GM12878 (cell line): ENCODE data around the gene UBE2Z.

Experiments
- FOS ChIP-seq: IDR thresholded peaks from 3 replicates; pipeline ENCODE4 v1.6.1; 2011; ENCODE audit warnings: borderline replicate concordance; ENCODE audit not compliant: insufficient read length; ENCODE audit errors: extremely low read depth
- FOXK2 ChIP-seq: fragments of 450-650 bp; IDR thresholded peaks from 2 replicates; pipeline ENCODE4 v1.6.1; 2017; ENCODE audit warnings: mild to moderate bottlenecking, moderate library complexity
- HDAC2 ChIP-seq: fragments of 200-600 bp; sonication (generic); IDR thresholded peaks from 2 replicates; pipeline ENCODE4 v1.6.1; 2017
- HDGF ChIP-seq: fragments of 450-650 bp; IDR thresholded peaks from 2 replicates; pipeline ENCODE4 v1.6.1; 2016; ENCODE audit warnings: antibody characterized with exemption
- MEF2A ChIP-seq: IDR thresholded peaks from 2 replicates; pipeline ENCODE4 v1.6.1; 2011; ENCODE audit warnings: low read depth, mild to moderate bottlenecking, low read length, moderate library complexity; ENCODE audit not compliant: insufficient read depth
- NFXL1 ChIP-seq: fragments of 450-650 bp; IDR thresholded peaks from 2 replicates; pipeline ENCODE4 v1.6.1; 2017; ENCODE audit warnings: antibody characterized with exemption, mild to moderate bottlenecking, borderline replicate concordance
- POLR2A ChIP-seq: IDR thresholded peaks from 2 replicates; pipeline ENCODE4 v1.6.1; 2011; ENCODE audit warnings: low read depth, mild to moderate bottlenecking, low read length
- SMARCA5 ChIP-seq: fragments of 450-650 bp; IDR thresholded peaks from 2 replicates; pipeline ENCODE4 v1.6.1; 2017; ENCODE audit warnings: mild to moderate bottlenecking
- ZNF207 ChIP-seq: fragments of 450-650 bp; IDR thresholded peaks from 2 replicates; pipeline ENCODE4 v1.6.1; 2014; ENCODE audit warnings: antibody characterized with exemption, mild to moderate bottlenecking, borderline replicate concordance
- TF ChIP-seq, protein P1 (sequence below), 3 experiments: IDR thresholded peaks in 2 of 3; conservative IDR thresholded peaks in 1 of 3; 2 replicates each; pipeline ENCODE4 v1.5.1; 2011; ENCODE audit warnings: low read depth in 3 of 3, low read length in 3 of 3, mild to moderate bottlenecking in 3 of 3, control low read depth in 2 of 3, moderate library complexity in 2 of 3, inconsistent platforms in 1 of 3, mixed read lengths in 1 of 3; ENCODE audit not compliant: control insufficient read depth in 2 of 3, insufficient read depth in 1 of 3; ENCODE audit errors: extremely low read depth in 1 of 3
- TF ChIP-seq, protein P2 (sequence below): fragments of 450-650 bp; IDR thresholded peaks from 2 replicates; pipeline ENCODE4 v1.6.1; 2017; ENCODE audit warnings: mild to moderate bottlenecking, moderate library complexity
- TF ChIP-seq, protein P3 (sequence below): IDR thresholded peaks from 2 replicates; pipeline ENCODE4 v1.6.1; 2011; ENCODE audit warnings: mild to moderate bottlenecking, low read depth, low read length, moderate library complexity; ENCODE audit not compliant: insufficient replicate concordance
- TF ChIP-seq, protein P4 (sequence below): IDR thresholded peaks from 2 replicates; pipeline ENCODE4 v1.6.1; 2011; ENCODE audit warnings: low read depth, low read length, improper control_type of control experiment, borderline replicate concordance
- TF ChIP-seq, protein P5 (sequence below): fragments of 450-650 bp; IDR thresholded peaks from 2 replicates; pipeline ENCODE4 v1.6.1; 2017; ENCODE audit warnings: mild to moderate bottlenecking

DNA sequence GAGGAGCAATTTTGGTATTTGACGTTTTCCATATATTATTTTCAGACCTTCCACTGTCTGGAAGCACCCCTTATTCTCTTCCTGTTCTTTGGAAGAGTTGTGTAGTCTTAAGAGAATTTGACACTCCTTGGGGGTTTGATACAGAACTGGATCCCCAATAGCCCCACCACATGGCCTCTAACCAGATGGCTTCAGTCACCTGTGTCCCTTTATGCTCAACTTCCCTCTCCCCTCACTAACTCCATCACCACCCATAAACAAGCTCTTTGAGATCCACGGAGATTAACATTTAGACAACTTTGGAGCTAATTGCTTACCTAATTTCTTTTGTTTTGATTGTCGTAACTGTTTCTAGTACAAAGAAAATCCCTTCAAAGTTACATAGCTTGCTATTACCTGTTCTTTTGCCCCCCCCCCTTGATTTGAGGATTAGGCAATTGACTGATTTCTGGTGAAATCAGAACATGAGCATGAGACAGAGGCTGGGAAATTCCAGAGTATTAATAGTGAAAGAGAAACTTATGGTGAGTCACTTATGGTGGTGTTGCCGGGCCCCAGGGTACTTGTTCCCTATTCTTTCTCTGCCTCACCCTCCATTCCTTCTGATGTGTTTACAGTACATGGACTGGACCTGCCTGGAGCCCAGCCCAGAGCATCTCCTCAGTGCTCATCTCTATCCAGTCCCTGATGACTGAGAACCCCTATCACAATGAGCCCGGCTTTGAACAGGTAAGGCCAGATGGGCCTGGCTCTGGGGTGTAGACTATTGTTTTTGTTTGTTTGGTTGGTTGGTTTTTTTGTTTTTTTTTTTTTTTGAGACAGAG is 7.5 kb downstream of the UBE2Z start:
- TF ChIP-seq, protein P1, sequence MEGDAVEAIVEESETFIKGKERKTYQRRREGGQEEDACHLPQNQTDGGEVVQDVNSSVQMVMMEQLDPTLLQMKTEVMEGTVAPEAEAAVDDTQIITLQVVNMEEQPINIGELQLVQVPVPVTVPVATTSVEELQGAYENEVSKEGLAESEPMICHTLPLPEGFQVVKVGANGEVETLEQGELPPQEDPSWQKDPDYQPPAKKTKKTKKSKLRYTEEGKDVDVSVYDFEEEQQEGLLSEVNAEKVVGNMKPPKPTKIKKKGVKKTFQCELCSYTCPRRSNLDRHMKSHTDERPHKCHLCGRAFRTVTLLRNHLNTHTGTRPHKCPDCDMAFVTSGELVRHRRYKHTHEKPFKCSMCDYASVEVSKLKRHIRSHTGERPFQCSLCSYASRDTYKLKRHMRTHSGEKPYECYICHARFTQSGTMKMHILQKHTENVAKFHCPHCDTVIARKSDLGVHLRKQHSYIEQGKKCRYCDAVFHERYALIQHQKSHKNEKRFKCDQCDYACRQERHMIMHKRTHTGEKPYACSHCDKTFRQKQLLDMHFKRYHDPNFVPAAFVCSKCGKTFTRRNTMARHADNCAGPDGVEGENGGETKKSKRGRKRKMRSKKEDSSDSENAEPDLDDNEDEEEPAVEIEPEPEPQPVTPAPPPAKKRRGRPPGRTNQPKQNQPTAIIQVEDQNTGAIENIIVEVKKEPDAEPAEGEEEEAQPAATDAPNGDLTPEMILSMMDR (IDR thresholded peaks at IDR 0.05 in 2 of 3, conservative IDR thresholded peaks at IDR 0.05 in 1 of 3; ENCODE audit: control insufficient read depth in 2 of 3, extremely low read depth in 1 of 3, insufficient read depth in 1 of 3, low read depth in 3 of 3, low read length in 3 of 3) = no peak
- TF ChIP-seq, protein P2, sequence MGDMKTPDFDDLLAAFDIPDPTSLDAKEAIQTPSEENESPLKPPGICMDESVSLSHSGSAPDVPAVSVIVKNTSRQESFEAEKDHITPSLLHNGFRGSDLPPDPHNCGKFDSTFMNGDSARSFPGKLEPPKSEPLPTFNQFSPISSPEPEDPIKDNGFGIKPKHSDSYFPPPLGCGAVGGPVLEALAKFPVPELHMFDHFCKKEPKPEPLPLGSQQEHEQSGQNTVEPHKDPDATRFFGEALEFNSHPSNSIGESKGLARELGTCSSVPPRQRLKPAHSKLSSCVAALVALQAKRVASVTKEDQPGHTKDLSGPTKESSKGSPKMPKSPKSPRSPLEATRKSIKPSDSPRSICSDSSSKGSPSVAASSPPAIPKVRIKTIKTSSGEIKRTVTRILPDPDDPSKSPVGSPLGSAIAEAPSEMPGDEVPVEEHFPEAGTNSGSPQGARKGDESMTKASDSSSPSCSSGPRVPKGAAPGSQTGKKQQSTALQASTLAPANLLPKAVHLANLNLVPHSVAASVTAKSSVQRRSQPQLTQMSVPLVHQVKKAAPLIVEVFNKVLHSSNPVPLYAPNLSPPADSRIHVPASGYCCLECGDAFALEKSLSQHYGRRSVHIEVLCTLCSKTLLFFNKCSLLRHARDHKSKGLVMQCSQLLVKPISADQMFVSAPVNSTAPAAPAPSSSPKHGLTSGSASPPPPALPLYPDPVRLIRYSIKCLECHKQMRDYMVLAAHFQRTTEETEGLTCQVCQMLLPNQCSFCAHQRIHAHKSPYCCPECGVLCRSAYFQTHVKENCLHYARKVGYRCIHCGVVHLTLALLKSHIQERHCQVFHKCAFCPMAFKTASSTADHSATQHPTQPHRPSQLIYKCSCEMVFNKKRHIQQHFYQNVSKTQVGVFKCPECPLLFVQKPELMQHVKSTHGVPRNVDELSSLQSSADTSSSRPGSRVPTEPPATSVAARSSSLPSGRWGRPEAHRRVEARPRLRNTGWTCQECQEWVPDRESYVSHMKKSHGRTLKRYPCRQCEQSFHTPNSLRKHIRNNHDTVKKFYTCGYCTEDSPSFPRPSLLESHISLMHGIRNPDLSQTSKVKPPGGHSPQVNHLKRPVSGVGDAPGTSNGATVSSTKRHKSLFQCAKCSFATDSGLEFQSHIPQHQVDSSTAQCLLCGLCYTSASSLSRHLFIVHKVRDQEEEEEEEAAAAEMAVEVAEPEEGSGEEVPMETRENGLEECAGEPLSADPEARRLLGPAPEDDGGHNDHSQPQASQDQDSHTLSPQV = no peak
- TF ChIP-seq SMARCA5 (no peak), FOS (no peak), POLR2A (no peak), NFXL1 (no peak), FOXK2 (no peak), HDGF (peak; percentile 70; the same call in 1 of the 2 replicates), HDAC2 (no peak), MEF2A (peak; percentile 58; the same call in 1 of the 2 replicates), ZNF207 (no peak)
- TF ChIP-seq, protein P3, sequence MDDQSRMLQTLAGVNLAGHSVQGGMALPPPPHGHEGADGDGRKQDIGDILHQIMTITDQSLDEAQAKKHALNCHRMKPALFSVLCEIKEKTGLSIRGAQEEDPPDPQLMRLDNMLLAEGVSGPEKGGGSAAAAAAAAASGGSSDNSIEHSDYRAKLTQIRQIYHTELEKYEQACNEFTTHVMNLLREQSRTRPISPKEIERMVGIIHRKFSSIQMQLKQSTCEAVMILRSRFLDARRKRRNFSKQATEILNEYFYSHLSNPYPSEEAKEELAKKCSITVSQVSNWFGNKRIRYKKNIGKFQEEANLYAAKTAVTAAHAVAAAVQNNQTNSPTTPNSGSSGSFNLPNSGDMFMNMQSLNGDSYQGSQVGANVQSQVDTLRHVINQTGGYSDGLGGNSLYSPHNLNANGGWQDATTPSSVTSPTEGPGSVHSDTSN = no peak
- TF ChIP-seq, protein P4, sequence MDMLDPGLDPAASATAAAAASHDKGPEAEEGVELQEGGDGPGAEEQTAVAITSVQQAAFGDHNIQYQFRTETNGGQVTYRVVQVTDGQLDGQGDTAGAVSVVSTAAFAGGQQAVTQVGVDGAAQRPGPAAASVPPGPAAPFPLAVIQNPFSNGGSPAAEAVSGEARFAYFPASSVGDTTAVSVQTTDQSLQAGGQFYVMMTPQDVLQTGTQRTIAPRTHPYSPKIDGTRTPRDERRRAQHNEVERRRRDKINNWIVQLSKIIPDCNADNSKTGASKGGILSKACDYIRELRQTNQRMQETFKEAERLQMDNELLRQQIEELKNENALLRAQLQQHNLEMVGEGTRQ = no peak
- TF ChIP-seq, protein P5, sequence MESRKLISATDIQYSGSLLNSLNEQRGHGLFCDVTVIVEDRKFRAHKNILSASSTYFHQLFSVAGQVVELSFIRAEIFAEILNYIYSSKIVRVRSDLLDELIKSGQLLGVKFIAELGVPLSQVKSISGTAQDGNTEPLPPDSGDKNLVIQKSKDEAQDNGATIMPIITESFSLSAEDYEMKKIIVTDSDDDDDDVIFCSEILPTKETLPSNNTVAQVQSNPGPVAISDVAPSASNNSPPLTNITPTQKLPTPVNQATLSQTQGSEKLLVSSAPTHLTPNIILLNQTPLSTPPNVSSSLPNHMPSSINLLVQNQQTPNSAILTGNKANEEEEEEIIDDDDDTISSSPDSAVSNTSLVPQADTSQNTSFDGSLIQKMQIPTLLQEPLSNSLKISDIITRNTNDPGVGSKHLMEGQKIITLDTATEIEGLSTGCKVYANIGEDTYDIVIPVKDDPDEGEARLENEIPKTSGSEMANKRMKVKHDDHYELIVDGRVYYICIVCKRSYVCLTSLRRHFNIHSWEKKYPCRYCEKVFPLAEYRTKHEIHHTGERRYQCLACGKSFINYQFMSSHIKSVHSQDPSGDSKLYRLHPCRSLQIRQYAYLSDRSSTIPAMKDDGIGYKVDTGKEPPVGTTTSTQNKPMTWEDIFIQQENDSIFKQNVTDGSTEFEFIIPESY = no peak
